HEK293T (cell line): ENCODE data around the gene TMEM151B.
"Not testable (repeated sequence)": the region's sequence is repeated elsewhere in the genome, so short reads cannot be mapped to it uniquely, and the experiment has no call there.

Experiments
- CTCF ChIA-PET: fragments of 350-600 bp; formaldehyde crosslinking; extraction: SDS; loops from one replicate; lab custom pipeline; 2021; ENCODE audit warnings: antibody characterized with exemption, inconsistent platforms; lab: Yijun Ruan, JAX
- POLR2A ChIA-PET: fragments of 350-600 bp; formaldehyde crosslinking; extraction: SDS; loops from one replicate; lab custom pipeline; 2020; ENCODE audit warnings: antibody characterized with exemption, inconsistent platforms; lab: Yijun Ruan, JAX
- DNase-seq: peaks from one replicate; pipeline ENCODE4 v3.0.0; 2012; ENCODE audit warnings: mixed read lengths; ENCODE audit errors: extremely low spot score
- ARNT ChIP-seq: fragments of 450-650 bp; IDR thresholded peaks from 2 replicates; pipeline ENCODE4 v1.6.1; 2017; ENCODE audit warnings: mild to moderate bottlenecking
- BHLHE40 ChIP-seq: fragments of 450-650 bp; IDR thresholded peaks from 2 replicates; pipeline ENCODE4 v1.6.1; 2016; ENCODE audit warnings: mild to moderate bottlenecking, moderate library complexity, borderline replicate concordance
- CTBP1 ChIP-seq: fragments of 450-650 bp; IDR thresholded peaks from 2 replicates; pipeline ENCODE4 v1.6.1; 2016; ENCODE audit warnings: borderline replicate concordance
- ELF4 ChIP-seq: fragments of 450-650 bp; IDR thresholded peaks from 2 replicates; pipeline ENCODE4 v1.6.1; 2017; ENCODE audit warnings: antibody characterized with exemption
- FOXA1 ChIP-seq: fragments of 450-650 bp; IDR thresholded peaks from 2 replicates; pipeline ENCODE4 v1.6.1; 2016; ENCODE audit warnings: mild to moderate bottlenecking
- FOXK2 ChIP-seq: fragments of 450-650 bp; IDR thresholded peaks from 2 replicates; pipeline ENCODE4 v1.6.1; 2016; ENCODE audit warnings: mild to moderate bottlenecking
- FOXM1 ChIP-seq: fragments of 450-650 bp; IDR thresholded peaks from 2 replicates; pipeline ENCODE4 v1.6.1; 2017; ENCODE audit warnings: mild to moderate bottlenecking, borderline replicate concordance
- HDGF ChIP-seq: fragments of 450-650 bp; IDR thresholded peaks from 2 replicates; pipeline ENCODE4 v1.6.1; 2017; ENCODE audit warnings: antibody characterized with exemption, borderline replicate concordance
- L3MBTL2 ChIP-seq: fragments of 450-650 bp; conservative IDR thresholded peaks from 2 replicates; pipeline ENCODE4 v1.6.1; 2016; ENCODE audit warnings: mild to moderate bottlenecking
- LEF1 ChIP-seq: fragments of 450-650 bp; IDR thresholded peaks from 2 replicates; pipeline ENCODE4 v1.6.1; 2017; ENCODE audit warnings: mild to moderate bottlenecking, borderline replicate concordance
- NFRKB ChIP-seq: fragments of 450-650 bp; IDR thresholded peaks from 2 replicates; pipeline ENCODE4 v1.6.1; 2016; ENCODE audit warnings: mild to moderate bottlenecking, moderate library complexity
- SP1 ChIP-seq: fragments of 450-650 bp; IDR thresholded peaks from 2 replicates; pipeline ENCODE4 v1.6.1; 2017
- SUZ12 ChIP-seq: fragments of 450-650 bp; IDR thresholded peaks from 2 replicates; pipeline ENCODE4 v1.6.1; 2016; ENCODE audit warnings: mild to moderate bottlenecking
- TARDBP ChIP-seq: fragments of 450-650 bp; IDR thresholded peaks from 2 replicates; pipeline ENCODE4 v1.6.1; 2016
- ZNF384 ChIP-seq: fragments of 450-650 bp; IDR thresholded peaks from 2 replicates; pipeline ENCODE4 v1.6.1; 2016
- TF ChIP-seq, protein P1 (sequence below): fragments of 450-650 bp; IDR thresholded peaks from 2 replicates; pipeline ENCODE4 v1.6.1; 2016

The TMEM151B gene

DNA sequence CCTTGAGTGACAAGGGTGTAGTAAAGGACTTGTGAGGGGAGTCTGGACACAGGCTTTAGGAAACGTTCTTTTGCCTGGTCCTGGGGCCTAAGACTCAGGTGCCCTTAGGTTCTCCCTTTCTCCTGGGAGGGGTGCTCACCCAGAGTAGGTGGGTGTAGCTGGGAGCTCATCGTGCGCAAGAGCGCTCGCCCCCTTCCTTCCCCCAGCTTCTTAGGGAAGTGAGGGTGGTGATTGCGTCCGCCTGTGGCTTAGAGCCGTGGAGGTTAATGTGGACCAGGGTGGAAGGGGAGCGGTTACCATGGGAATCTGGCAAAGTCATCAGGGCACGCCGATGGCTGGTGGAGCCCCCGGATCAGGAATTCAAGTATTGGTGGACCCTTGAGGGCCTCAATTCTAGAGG lies 46.2 kb downstream of the TMEM151B start:
- TF ChIP-seq FOXA1 (no peak), BHLHE40 (no peak), SUZ12 (no peak), ELF4 (no peak), LEF1 (no peak), SP1 (no peak), NFRKB (no peak), FOXK2 (no peak), ZNF384 (no peak)
- TF ChIP-seq, protein P1, sequence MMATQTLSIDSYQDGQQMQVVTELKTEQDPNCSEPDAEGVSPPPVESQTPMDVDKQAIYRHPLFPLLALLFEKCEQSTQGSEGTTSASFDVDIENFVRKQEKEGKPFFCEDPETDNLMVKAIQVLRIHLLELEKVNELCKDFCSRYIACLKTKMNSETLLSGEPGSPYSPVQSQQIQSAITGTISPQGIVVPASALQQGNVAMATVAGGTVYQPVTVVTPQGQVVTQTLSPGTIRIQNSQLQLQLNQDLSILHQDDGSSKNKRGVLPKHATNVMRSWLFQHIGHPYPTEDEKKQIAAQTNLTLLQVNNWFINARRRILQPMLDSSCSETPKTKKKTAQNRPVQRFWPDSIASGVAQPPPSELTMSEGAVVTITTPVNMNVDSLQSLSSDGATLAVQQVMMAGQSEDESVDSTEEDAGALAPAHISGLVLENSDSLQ: no peak
- ChIA-PET CTCF (no interaction called here), POLR2A (no interaction called here)
- DNase-seq: no peak

DNA sequence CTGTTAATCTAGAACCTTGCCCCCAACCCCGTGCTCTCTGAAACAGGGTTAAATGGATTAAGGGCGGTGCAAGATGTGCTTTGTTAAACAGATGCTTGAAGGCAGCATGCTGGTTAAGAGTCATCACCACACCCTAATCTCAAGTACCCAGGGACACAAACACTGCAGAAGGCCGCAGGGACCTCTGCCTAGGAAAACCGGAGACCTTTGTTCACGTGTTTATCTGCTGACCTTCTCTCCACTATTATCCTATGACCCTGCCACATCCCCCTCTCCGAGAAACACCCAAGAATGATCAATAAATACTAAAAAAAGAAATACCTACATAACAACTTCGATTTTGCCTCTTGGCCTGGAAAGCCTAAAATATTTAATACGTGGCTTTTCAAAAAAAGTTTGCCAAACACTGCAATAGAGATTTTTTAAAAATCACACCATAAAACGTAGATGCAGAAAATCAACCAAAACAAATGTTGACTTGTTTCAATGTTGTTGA lies 46.9 kb downstream of the TMEM151B start:
- DNase-seq, CTCF ChIA-PET, POLR2A ChIA-PET: not testable (repeated sequence)

DNA sequence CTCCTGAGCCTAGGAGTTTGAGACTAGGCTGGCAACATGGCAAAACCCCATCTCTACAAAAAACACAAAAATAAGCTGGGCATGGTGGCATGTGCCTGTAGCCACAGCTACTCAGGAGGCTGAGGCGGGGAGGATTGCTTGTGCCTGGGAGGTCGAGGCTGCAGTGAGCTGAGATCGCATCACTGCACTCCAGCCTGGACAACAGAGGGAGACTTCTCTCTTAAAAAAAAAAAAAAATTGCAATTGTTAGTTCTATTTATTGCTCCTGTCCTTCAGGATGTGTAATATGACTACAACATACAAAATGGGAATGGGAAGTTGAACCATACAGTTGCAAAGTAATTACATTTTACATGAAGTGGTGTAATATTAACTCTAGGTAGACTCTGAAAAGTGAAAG lies 51.0 kb downstream of the TMEM151B start:
- POLR2A ChIA-PET: interaction anchor here (1.2 kb wide), 1 partner anchor 8 kb away, joined by 6 read pairs; the partner anchor contains the start of gene AARS2
- no peak for DNase-seq
- CTCF ChIA-PET: interaction anchor here (1.5 kb wide), 1 partner anchor 9 kb away, joined by 4 read pairs; no protein-coding TSS in a partner anchor
- TF ChIP-seq HDGF (no peak), FOXM1 (no peak), TARDBP (no peak), L3MBTL2 (no peak)

DNA sequence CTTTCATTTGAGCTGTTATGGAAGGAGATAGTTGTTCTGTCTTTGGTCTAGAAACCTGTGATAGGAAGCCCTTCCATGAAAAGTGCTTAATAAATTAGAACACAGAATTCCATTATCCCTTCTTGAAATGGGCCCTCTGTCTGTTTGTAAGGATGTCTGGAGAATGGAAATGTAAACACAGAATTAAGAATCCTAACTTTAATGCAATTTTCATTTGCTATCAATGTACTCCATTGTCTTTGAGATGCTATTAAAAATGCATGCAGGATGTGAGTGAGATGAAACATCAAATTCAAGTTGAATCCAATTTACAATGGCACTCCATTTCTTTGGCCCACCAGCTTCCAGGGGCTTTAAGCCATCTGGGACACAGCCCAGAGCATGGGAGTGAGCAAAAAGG lies 56.8 kb downstream of the TMEM151B start:
- POLR2A ChIA-PET: no interaction called here
- CTCF ChIA-PET: interaction anchor here (1.0 kb wide), 1 partner anchor 14 kb away, joined by 3 read pairs; the partner anchor contains the start of gene AARS2
- TF ChIP-seq HDGF (no peak), FOXA1 (no peak), CTBP1 (no peak), SUZ12 (no peak), NFRKB (no peak), TARDBP (no peak), ELF4 (no peak), ZNF384 (no peak), SP1 (no peak), FOXK2 (no peak), BHLHE40 (no peak), ARNT (no peak), LEF1 (no peak), FOXM1 (no peak), L3MBTL2 (no peak)
- TF ChIP-seq, protein P1: no peak
- no peak for DNase-seq

DNA sequence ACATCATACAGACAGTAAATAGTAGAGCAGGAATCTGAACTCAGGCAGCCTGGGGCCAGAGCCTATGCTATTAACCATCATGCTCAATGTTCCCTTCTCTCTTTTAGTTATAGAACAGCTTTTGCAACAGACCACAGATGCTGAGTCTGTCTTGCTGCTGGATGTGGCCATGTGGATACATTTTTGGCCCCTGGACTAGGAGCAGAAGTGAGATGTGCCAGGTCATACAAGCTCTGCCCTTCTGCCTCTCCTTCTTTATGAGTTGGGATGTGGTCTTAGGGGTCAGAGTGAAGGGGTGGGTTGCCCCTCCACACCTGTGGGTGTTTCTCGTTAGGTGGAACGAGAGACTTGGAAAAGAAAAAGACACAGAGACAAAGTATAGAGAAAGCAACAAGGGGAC lies 57.5 kb downstream of the TMEM151B start:
- CTCF ChIA-PET: interaction anchor here (1.0 kb wide), 1 partner anchor 15 kb away, joined by 3 read pairs; the partner anchor contains the start of gene AARS2
- POLR2A ChIA-PET: no interaction called here
- TF ChIP-seq CTBP1 (no peak), FOXK2 (no peak), TARDBP (no peak), SUZ12 (no peak), BHLHE40 (no peak)
- no peak for DNase-seq

DNA sequence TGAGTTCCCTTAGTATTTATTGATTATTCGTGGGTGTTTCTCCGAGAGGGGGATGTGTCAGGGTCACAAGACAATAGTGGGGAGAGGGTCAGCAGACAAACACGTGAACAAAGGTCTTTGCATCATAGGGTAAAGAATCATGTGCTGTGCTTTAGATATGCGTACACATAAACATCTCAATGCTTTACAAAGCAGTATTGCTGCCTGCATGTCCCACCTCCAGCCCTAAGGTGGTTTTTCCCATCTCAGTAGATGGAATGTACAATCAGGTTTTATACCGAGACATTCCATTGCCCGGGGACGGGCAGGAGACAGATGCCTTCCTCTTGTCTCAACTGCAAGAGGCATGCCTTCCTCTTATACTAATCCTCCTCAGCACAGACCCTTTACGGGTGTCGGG lies 58.0 kb downstream of the TMEM151B start:
- POLR2A ChIA-PET, CTCF ChIA-PET, DNase-seq: not testable (repeated sequence)

DNA sequence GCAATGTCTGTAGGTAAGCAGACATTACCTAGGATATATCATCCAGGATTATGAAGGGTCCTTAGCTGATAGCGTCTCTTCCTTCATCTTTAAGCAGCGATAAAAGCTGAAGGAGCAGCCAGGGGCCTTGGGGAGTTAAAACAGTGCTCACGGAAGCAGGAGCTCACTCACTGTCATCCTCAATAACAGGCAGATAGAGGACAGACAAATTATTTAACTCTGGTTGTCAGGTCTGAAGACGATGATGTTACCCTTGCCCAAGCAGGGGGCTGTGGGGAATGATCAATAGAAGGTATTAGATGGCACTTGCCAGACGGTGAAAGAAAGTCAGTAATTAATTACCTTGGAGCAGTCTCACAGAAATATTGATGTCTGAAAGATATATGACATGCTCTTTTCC lies 59.6 kb downstream of the TMEM151B start:
- DNase-seq: no peak
- CTCF ChIA-PET: interaction anchor here (0.8 kb wide), 1 partner anchor 9 kb away, joined by 4 read pairs; no protein-coding TSS in a partner anchor
- TF ChIP-seq BHLHE40: no peak
- no peak for TF ChIP-seq LEF1
- no peak for TF ChIP-seq SUZ12
- no peak for TF ChIP-seq FOXA1
- TF ChIP-seq ARNT: no peak
- TF ChIP-seq HDGF: no peak
- no peak for TF ChIP-seq TARDBP
- TF ChIP-seq FOXM1: no peak
- TF ChIP-seq FOXK2: no peak
- TF ChIP-seq L3MBTL2: no peak
- TF ChIP-seq, protein P1: no peak
- TF ChIP-seq CTBP1: no peak
- no peak for TF ChIP-seq SP1
- TF ChIP-seq NFRKB: no peak
- no peak for TF ChIP-seq ELF4
- TF ChIP-seq ZNF384: no peak
- POLR2A ChIA-PET: interaction anchor here (0.8 to 0.9 kb wide), 2 partner anchors 57 to 73 kb away, joined by 3 read pairs; partner anchors contain the start of gene CDC5L
